Measurements from ENCODE around the gene RIMBP2.

RIMBP2 gene

DNA sequence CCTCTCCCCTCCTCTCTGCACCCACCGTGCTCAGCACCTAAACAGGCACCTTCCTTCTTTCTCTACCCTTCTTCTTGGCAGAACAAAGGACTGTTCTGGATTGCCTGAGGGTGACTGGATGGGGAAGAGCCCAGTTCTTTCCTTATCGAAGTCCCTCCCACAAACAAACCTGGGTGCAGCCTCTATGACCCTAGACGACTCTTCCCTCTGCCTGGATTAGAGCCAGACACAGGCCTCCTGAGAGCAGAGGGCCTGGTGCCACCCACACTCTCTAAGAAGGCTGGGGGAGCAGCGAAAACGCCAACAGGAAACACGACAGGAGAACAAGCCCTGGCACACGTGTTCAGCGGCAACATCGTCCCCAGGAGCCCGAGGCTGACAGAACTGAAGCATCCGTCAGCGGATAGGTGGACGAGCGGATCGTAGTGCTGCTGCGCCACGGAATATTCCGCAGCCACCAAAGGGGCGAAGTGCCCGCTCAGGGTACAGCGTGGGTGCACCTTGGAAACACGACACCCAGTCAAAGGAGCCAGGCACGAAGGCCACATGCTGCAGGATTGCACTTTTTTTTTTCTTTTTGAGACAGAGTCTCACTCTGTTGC lies 38.0 kb downstream of the RIMBP2 start:
- no peak for DNase-seq (ENCODE audit: low read depth in 1 of 2, low spot score in 1 of 2)
- in situ Hi-C loops (cut with HindIII; ENCODE audit: low pct_unique_long_range_greater_than_20kb, low sequenced_read_pairs): no loop called here
- no peak for TF ChIP-seq JUND (IDR thresholded peaks at IDR 0.05; ENCODE audit: low read depth)

DNA sequence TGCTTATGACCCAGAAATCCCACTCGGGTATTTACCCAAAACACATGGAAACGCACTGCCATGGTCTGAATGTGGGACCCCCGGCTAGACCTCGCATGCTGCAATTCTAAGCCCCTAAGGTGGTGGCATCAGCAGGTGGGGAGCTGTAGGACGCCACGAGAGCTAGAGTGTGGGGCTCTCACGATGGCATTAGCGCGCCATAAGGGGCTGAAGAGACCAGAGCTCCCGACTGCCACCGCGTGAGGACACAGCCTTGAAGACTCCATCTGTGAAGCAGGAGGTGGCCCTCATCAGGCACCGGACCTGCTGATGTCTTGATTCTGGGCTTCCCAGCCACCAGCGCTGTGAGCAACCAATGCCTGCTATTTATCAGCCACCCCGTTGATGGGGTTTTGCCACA lies 40.3 kb downstream of the RIMBP2 start:
- no peak for DNase-seq (ENCODE audit: low read depth in 1 of 2, low spot score in 1 of 2)
- in situ Hi-C loops (cut with HindIII; ENCODE audit: low pct_unique_long_range_greater_than_20kb, low sequenced_read_pairs): no loop called here
- no peak for TF ChIP-seq JUND (IDR thresholded peaks at IDR 0.05; ENCODE audit: low read depth)

DNA sequence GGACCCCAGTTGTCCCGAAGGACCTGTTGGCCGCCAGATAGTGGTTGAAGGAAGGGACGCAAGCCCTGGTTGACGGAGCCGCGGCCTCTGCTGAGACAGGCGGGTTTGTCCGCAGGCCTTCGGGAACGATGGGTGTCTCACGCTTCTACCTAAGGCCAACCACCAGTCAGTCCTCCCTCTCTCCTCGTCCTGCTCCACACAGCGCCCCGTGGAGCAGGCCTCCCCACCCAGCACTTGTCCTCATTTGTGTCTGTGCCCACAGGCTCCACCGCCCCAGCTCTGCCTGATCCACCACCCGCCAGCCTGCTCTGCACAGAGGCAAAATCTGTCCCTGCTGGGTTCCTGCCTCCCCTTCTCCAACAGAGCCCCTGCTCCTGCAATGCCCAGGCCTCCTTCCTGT lies 41.0 kb downstream of the RIMBP2 start:
- TF ChIP-seq JUND (IDR thresholded peaks at IDR 0.05; ENCODE audit: low read depth): no peak
- in situ Hi-C loops (cut with HindIII; ENCODE audit: low pct_unique_long_range_greater_than_20kb, low sequenced_read_pairs): no loop called here
- DNase-seq (ENCODE audit: low read depth in 1 of 2, low spot score in 1 of 2): no peak

DNA sequence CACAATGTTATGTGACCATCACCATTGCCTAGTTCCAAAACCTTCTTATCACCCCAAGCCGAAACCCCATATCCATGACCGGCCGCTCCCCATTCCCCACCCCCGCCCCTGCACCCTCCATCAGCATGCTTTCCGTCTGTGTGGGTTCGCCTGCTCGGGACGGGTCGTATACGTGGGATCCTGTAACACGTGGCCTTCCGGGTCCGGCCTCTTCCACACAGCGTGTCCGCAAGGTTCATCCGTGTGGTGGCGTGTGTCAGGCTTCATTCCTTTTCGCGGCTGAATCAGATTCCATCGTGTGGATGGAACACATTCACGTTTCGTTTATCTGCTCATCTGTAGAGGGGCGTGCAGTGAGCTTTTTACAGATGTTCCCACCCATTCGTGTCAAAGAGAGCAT lies 41.4 kb downstream of the RIMBP2 start:
- DNase-seq (ENCODE audit: low read depth in 1 of 2, low spot score in 1 of 2): no peak
- TF ChIP-seq JUND (IDR thresholded peaks at IDR 0.05; ENCODE audit: low read depth): no peak
- in situ Hi-C loops (cut with HindIII; ENCODE audit: low pct_unique_long_range_greater_than_20kb, low sequenced_read_pairs): no loop called here

DNA sequence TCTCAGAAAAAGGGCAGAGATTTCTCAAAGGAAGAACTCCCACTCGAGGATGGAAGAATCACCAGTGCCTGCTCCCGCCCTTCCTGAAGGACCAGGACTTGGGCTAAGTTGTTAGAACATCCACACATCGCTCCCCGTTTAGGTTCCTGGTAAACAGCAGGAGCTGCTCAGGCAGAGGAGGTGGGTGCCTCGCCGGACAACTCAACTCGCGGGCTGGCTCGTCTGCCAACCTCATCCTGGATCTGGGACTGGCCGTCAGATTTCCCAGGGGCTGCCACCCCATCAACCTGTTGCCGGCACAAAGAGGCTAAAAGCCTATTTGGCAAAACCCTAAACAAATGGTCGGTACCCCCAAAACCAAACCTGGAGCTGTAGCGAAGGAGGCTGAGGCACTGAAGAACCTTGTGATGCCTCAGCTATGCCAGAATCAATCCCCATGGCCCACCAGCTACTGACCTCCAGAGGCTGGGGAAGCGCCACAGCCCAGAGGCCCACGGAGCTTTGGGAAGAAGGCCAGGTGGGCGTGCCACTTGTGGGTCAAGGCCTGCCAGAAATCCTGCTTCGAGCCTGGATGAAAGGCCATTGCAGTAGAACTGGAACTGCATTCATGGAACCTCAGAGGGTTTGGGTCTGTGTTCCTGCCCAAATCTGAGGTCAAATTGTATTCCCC lies 42.9 kb downstream of the RIMBP2 start:
- in situ Hi-C loops (cut with HindIII; ENCODE audit: low pct_unique_long_range_greater_than_20kb, low sequenced_read_pairs): no loop called here
- no peak for DNase-seq (ENCODE audit: low read depth in 1 of 2, low spot score in 1 of 2)
- no peak for TF ChIP-seq JUND (IDR thresholded peaks at IDR 0.05; ENCODE audit: low read depth)

DNA sequence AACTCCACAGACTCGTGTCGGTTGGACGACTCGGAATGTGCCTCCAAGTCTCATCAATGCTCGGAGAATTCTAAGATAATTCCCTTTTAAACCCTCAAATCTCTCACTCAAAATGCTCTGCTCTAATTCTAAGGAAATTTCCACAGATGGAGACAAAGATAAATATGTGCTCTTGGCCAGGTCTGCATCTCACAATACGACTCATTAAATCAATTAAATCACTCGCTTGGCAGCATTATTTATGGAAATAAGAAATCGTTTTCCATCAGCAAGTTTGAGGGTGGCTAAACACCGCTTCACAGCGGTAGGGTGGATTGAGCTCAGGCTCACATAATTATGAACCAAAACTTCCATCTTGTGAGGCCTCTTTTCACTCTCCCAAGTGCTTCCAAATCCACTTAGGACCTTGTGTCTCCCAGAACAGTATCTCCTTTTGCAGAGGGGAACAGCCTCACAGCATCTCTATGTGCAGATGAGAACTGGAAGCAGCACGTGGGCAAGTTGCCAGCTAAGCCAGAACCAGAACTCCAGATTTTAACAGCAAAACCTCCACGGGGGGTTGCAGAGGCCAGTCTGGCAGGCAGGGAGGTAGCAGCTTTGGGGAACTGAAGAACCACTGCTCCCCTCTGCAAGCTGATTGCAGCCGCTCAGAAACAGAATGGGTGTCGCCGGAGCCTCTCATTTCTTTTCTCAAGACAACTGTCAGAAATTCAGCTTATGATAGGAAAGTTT lies 43.8 kb downstream of the RIMBP2 start:
- no peak for TF ChIP-seq JUND (IDR thresholded peaks at IDR 0.05; ENCODE audit: low read depth)
- no peak for DNase-seq (ENCODE audit: low read depth in 1 of 2, low spot score in 1 of 2)
- in situ Hi-C loops (cut with HindIII; ENCODE audit: low pct_unique_long_range_greater_than_20kb, low sequenced_read_pairs): no loop called here

DNA sequence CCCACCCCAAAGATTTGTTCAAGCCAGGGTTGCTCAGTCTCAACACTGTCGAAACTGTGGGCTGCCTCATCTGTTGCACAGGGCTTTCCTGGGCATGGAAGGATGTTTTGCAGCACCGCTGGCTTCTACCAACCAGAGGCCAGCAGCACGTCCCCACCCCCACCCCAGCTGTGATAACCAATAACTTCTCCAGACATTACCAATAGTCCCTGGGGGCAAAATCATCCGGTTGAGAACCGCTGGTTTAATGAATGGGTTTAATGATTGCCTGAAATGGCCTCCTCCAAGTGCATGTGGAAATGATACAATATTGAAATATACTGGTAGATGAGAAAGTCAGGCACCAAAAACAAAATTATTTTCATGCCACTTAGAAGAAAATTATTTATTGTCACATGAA lies 44.5 kb downstream of the RIMBP2 start:
- TF ChIP-seq JUND (IDR thresholded peaks at IDR 0.05; ENCODE audit: low read depth): no peak
- in situ Hi-C loops (cut with HindIII; ENCODE audit: low pct_unique_long_range_greater_than_20kb, low sequenced_read_pairs): no loop called here
- no peak for DNase-seq (ENCODE audit: low read depth in 1 of 2, low spot score in 1 of 2)

DNA sequence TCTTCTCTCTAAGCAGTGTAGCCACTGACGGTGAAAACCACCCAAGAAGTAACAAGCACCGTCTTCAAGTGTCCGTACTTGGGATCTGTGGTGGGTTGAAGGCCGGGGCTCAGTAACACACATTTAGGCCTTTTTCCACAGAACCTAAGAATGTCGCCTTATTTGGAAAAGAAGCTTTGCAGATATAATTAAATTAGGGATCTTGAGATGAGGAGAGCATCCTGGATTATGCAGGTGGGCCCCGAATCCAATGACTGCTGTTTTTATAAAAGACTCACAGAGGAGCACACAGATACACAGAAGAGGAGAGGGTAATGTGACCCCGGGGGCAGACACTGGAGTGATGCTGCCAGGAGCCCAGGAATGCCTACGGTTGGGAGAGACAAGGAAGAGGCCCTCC lies 46.3 kb downstream of the RIMBP2 start:
- TF ChIP-seq JUND (IDR thresholded peaks at IDR 0.05; ENCODE audit: low read depth): no peak
- no peak for DNase-seq (ENCODE audit: low read depth in 1 of 2, low spot score in 1 of 2)

DNA sequence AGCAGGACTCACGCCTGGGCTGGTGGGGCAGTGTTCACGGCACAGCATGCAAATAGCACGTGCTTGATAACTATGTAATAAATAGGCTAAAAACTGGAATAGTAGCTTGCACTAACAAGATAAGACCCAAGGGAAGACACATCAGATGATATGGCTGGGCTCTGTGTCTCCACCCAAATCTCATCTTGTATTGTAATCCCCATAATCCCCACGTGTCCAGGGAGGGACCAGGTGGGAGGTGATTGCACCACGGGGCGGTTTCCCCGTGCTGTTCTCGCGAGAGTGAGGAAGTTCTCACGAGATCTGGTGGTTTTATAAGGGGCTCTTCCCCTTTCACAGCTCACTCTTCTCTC lies 46.9 kb downstream of the RIMBP2 start:
- in situ Hi-C loops (cut with HindIII; ENCODE audit: low pct_unique_long_range_greater_than_20kb, low sequenced_read_pairs): no loop called here
- DNase-seq (ENCODE audit: low read depth in 1 of 2, low spot score in 1 of 2): no peak
- no peak for TF ChIP-seq JUND (IDR thresholded peaks at IDR 0.05; ENCODE audit: low read depth)

More for the DNA sequence above, 46.3 kb downstream of the RIMBP2 start:
- in situ Hi-C loops (cut with HindIII; ENCODE audit: low pct_unique_long_range_greater_than_20kb, low sequenced_read_pairs): no loop called here

DNA sequence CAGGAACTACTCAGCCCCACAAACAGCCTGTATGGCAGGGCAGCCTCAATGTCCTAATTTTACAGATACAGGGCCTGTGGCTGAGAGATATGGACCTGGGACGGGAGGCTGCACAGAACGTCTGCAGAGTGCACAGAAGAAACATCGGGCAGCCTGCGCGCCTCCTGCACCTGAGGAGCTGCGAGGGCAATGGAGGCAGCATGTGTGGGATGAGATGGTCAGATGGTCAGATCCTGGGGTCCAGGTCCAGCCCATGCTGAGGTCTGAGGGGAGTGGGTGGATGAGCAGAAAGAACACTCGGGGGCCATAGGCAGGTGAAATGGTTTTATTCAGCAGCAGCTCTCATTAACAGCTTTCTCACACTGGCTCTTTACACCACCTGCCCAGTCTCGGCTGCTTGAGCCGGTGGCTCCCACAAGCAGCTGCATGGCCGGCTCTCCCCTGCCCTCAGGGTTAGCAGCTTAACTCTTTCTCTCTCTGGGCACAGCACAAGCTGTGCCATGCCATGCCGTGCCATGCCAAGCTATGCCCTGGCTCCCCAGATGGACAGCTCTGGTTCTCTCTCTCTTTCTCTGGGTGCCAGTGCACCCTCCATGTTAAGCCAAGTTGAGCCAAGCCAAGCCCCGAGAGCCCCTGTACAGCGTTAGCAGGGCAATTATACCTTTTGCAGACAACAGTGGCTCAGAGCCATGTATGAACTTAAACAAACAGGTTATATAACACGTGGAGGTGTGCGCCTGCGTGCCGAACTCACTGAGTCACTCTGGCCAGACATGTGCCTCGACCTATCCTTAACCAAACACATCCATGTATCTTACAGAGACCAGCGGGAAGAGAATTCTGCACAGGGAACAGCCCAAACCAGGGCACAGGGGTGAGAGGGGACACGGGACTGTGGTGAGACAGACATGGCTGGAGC lies 47.6 kb downstream of the RIMBP2 start:
- TF ChIP-seq JUND (IDR thresholded peaks at IDR 0.05; ENCODE audit: low read depth): no peak
- DNase-seq (ENCODE audit: low read depth in 1 of 2, low spot score in 1 of 2): no peak
- in situ Hi-C loops (cut with HindIII; ENCODE audit: low pct_unique_long_range_greater_than_20kb, low sequenced_read_pairs): no loop called here

DNA sequence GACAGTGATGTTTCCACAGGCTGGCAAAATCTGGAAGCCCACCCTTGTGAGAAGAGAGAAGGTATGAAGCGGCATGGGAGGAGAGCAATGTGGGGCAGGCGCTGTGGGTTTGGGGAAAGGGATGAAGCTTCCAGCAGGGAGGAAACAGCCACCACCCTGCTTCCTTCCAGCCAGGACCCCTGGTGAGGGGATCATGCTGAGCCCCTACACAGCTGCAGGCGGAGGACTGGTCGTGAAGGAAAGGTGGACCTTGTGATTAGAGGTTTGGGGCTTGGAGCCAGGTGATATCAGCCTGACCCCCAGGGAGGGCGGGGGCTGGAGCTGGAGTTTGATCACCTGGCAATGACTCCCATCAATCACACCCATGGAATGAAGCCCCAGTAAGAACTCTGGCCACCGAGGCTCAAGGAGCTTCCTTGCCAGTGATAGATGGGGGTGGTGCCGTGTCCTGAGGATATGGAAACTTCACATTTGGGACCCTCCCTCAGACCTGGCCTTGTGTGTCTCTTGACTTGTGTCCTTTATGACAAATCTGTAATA lies 48.6 kb downstream of the RIMBP2 start:
- no peak for TF ChIP-seq JUND (IDR thresholded peaks at IDR 0.05; ENCODE audit: low read depth)
- in situ Hi-C loops (cut with HindIII; ENCODE audit: low pct_unique_long_range_greater_than_20kb, low sequenced_read_pairs): no loop called here
- DNase-seq (ENCODE audit: low read depth in 1 of 2, low spot score in 1 of 2): no peak

DNA sequence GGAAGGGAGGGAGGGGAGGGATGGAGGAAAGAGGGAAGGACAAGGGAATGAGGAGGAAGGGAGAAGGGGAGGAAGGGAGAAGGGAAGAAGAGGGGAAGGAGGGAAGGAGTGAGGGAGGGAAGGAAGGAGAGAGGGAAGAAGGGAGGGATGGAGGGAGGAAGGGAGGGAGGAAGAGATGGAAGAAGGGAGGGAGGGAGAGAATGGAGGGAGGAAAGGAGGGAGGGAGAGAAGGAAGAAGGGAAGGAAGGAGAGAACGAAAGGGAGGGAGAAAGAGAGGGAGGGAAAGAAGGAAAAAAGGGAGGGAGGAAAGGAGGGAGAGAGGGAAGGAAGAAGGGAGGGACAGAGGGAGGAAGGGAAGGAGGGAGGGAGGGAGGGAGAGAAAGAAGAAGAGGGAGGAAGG lies 49.5 kb downstream of the RIMBP2 start:
- no peak for DNase-seq (ENCODE audit: low read depth in 1 of 2, low spot score in 1 of 2)
- no peak for TF ChIP-seq JUND (IDR thresholded peaks at IDR 0.05; ENCODE audit: low read depth)
- in situ Hi-C loops (cut with HindIII; ENCODE audit: low pct_unique_long_range_greater_than_20kb, low sequenced_read_pairs): no loop called here

Data from T47D (cell line).